ENCODE results near the gene RNF166.

RNF166 gene

DNA sequence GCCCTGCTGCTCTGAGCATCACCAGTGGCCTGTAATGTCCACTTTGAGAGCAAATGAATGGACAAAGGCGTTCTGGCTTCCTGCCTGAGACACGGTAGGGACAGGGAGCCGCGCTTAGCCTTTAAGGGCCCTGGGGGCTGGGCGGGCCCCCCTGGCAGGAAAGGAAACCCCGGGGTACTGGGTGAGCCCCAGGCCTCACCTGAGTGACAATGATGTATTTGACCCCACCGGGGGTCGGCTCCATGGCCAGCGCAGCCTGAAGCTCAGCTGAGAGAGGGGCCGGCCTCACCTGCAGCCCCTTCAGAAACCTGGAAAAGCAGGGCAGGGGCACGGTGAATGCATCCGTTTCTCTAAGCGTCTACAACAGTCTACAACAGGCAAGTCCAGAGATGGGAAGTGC is 53.1 kb downstream of the RNF166 start:
- no peak overlapping the region for H3K4me3 ChIP-seq (ENCODE audit: low read depth, low read length)
- TF ChIP-seq, protein P1, sequence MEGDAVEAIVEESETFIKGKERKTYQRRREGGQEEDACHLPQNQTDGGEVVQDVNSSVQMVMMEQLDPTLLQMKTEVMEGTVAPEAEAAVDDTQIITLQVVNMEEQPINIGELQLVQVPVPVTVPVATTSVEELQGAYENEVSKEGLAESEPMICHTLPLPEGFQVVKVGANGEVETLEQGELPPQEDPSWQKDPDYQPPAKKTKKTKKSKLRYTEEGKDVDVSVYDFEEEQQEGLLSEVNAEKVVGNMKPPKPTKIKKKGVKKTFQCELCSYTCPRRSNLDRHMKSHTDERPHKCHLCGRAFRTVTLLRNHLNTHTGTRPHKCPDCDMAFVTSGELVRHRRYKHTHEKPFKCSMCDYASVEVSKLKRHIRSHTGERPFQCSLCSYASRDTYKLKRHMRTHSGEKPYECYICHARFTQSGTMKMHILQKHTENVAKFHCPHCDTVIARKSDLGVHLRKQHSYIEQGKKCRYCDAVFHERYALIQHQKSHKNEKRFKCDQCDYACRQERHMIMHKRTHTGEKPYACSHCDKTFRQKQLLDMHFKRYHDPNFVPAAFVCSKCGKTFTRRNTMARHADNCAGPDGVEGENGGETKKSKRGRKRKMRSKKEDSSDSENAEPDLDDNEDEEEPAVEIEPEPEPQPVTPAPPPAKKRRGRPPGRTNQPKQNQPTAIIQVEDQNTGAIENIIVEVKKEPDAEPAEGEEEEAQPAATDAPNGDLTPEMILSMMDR (IDR thresholded peaks at IDR 0.05; ENCODE audit: insufficient read depth, low read length, missing control alignments), result no peak
- POLR2A ChIA-PET, result no interaction called here
- DNase-seq (ENCODE audit: low read depth, low spot score), result no peak
- CTCF ChIA-PET, result no interaction called here

DNA sequence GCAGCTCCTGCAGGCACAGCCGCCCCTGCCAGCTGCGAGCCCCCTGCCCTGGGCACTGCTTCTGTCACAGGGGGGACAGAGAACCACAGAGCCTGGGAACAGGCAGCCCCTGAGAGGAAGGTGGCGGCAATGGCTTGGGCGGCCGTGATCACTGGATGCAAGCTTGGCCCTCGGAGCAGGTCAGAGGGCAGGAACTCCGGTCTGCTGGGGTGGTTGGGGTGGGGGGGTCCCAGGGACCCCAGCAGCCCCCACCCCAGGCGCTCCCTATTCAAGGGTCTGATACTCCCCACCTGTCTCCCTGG is 53.5 kb downstream of the RNF166 start:
- H3K4me3 ChIP-seq (ENCODE audit: low read depth, low read length), result no peak overlapping the region
- ChIA-PET CTCF (no interaction called here), POLR2A (no interaction called here)
- TF ChIP-seq, protein P1 (IDR thresholded peaks at IDR 0.05; ENCODE audit: insufficient read depth, low read length, missing control alignments), result no peak
- no peak for DNase-seq (ENCODE audit: low read depth, low spot score)

DNA sequence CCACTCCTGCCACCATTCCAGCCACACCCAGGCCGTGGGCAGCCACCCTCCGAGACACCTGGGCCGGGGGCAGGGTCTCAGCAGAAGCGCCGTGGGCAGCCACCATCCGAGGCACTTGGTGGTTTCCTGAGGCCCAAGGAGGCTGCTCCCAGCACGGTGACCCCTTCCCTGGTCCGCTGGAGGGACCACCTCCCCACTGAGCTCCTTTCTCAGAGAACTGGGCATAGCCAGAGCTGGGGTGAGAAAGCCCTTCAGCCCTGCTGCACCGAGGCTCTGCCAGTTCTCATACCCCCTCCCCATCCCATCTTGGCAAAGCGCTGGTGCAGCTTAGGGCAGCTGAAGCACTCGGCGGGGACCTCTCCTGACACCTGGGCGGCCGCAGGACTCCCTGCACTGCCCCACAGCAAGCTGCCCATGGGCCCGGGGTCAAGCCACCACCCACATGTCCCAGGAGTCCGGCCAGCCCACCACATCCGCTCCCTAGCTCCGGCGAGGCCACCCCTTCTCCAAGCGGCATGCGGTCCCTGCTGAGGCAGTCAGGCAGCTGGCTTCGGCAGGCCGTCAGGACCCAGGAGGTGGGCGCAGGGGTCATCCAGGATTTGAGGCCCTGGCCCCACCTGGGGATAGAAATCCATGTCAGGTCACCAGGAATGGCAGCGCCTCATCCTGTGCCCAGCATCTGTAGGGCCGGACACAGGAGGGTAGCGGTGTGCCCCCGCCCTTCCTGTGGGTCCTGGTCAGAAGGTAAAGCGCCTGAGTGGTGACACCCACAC is 54.0 kb downstream of the RNF166 start:
- no peak for DNase-seq (ENCODE audit: low read depth, low spot score)
- ChIA-PET CTCF (no interaction called here), POLR2A (no interaction called here)
- TF ChIP-seq, protein P1 (IDR thresholded peaks at IDR 0.05; ENCODE audit: insufficient read depth, low read length, missing control alignments), result no peak
- no peak overlapping the region for H3K4me3 ChIP-seq (ENCODE audit: low read depth, low read length)

DNA sequence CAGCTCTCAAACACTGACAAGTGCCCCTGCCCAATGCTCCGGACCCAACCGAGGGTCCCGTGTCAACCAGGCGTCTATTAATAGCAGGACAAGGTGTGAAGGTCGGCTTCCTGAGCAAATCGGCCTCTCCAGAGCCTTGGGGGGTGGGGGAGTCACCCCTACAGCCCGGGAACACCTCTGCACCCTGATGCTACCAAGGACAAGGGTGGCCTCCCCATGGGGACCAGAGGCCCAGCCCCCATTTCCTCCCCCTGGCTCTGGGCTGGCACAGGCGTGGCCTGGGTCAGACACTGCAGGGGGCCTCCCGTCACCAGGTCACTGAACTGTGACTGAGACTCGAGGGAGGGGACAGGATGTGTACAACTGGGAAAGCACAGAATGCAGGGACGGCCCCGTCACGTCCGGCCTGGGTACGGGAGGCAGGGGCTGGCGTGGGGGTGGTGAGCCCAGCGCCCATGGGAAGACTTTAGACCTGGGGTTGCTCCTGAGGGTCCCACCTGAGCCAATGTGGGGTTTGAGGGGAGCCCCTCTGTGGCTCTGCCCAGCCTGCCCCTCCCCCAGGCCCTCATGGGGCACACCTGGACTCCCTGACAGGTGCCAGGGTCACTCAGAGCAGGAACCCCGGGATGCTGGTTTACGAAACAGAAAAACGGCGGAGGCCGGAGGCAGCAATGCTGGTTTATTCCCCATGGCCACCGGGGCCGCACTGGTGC is 54.8 kb downstream of the RNF166 start:
- ChIA-PET CTCF (no interaction called here), POLR2A (no interaction called here)
- TF ChIP-seq, protein P1 (IDR thresholded peaks at IDR 0.05; ENCODE audit: insufficient read depth, low read length, missing control alignments), result no peak
- DNase-seq (ENCODE audit: low read depth, low spot score), result no peak
- peak overlapping the region; percentile 86 for H3K4me3 ChIP-seq (ENCODE audit: low read depth, low read length)

DNA sequence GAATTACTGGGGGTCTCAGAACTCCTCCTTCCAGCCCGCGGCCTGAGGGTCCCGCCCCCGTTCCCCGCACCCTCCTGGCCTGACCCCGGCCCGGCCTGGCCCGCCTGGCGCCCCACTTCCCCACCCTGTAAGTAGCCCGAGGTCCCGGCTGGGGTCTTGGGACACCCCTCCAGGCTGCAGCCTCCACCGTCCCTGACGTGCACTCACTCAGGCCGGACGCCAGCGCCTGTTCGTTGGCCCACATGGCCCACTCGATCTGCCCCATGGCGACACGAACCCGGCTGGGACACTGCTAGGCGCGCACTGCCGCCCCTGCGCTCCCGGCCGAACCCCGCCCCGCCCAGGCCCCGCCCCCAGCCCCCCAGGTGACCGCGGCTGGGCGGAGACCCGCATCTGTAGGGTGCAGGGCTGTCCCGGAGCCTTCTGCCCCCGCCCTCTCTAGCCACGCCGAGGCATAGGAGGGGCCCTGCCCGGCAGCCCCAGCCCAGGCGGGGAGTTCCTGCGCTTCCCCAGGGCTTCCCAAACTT is 55.4 kb downstream of the RNF166 start, which contains the start of gene CYBA:
CYBA (minus strand) TSS at position 305 of the 527 bp plus-strand sequence; CDS start at position 265, 40 bp downstream.
- ChIA-PET CTCF (no interaction called here), POLR2A (interaction anchor here (0.6 to 1.1 kb wide), 3 partner anchors 12 to 862 kb away, joined by 3 to 5 read pairs (median 3); partner anchors contain the start of gene MVD)
- no peak for DNase-seq (ENCODE audit: low read depth, low spot score)
- TF ChIP-seq, protein P1 (IDR thresholded peaks at IDR 0.05; ENCODE audit: insufficient read depth, low read length, missing control alignments), result no peak
- H3K4me3 ChIP-seq (ENCODE audit: low read depth, low read length), result peak within 1 kb of the TSS; percentile 86

All from AG04449 (cell line).